ENCODE results near the gene PDZD8. TPM values are rescaled to one million over a fixed set of nuclear protein-coding genes. Genes with fewer than 3 reads are reported as not detected.

PDZD8 gene
- total and polyA plus RNA-seq, 2 donors (not counting 3 experiments of a cell fraction or from before 2014, with no cell fraction given) = 5.9 to 22.6 TPM

DNA sequence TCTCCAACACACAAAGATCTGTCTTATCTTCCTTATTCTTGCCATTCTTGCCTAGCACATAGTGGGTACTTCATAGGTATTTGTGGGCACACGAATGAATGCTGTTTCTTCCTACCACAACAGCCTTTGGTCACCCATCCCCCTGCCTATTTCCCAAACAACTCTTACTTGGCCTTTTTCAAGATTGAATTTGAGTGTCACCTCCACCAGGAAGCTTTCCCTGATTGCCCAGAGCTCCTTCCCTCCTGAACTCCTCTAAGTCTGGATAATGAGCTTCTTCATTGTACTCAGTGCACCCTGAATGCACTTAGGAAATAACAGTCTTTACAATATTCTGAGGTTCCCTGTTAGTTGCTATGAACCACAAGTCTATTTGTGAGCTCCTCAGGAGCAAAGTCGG is 11.6 kb upstream of the PDZD8 start:
- H3K4me2 ChIP-seq (ENCODE audit: insufficient read depth, low read length) = no peak overlapping the region
- no peak for DNase-seq (ENCODE audit: low read depth, low spot score)
- TF ChIP-seq EZH2 (IDR thresholded peaks at IDR 0.05; ENCODE audit: borderline replicate concordance, low read depth, low read length, severe bottlenecking) (no peak), FOS (IDR thresholded peaks at IDR 0.05; ENCODE audit: borderline replicate concordance, insufficient read depth, low read length) (no peak), GATA2 (IDR thresholded peaks at IDR 0.05; ENCODE audit: insufficient read depth, insufficient read length, low read depth, low read length) (no peak), POLR2AphosphoS5 (IDR thresholded peaks at IDR 0.05; ENCODE audit: insufficient read depth, low read depth, low read length) (no peak), JUN (IDR thresholded peaks at IDR 0.05; ENCODE audit: borderline replicate concordance, insufficient read depth, insufficient read length, low read depth) (no peak), MYC (IDR thresholded peaks at IDR 0.05; ENCODE audit: low read depth, low read length) (no peak), POLR2A (IDR thresholded peaks at IDR 0.05; ENCODE audit: low read depth, low read length) (no peak)
- TF ChIP-seq, protein P1, sequence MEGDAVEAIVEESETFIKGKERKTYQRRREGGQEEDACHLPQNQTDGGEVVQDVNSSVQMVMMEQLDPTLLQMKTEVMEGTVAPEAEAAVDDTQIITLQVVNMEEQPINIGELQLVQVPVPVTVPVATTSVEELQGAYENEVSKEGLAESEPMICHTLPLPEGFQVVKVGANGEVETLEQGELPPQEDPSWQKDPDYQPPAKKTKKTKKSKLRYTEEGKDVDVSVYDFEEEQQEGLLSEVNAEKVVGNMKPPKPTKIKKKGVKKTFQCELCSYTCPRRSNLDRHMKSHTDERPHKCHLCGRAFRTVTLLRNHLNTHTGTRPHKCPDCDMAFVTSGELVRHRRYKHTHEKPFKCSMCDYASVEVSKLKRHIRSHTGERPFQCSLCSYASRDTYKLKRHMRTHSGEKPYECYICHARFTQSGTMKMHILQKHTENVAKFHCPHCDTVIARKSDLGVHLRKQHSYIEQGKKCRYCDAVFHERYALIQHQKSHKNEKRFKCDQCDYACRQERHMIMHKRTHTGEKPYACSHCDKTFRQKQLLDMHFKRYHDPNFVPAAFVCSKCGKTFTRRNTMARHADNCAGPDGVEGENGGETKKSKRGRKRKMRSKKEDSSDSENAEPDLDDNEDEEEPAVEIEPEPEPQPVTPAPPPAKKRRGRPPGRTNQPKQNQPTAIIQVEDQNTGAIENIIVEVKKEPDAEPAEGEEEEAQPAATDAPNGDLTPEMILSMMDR (IDR thresholded peaks at IDR 0.05; ENCODE audit: extremely low read depth in 1 of 2, insufficient read depth in 1 of 2, low read depth in 1 of 2, low read length in 2 of 2) = no peak
- TF ChIP-seq, protein P2, sequence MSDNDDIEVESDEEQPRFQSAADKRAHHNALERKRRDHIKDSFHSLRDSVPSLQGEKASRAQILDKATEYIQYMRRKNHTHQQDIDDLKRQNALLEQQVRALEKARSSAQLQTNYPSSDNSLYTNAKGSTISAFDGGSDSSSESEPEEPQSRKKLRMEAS (IDR thresholded peaks at IDR 0.05; ENCODE audit: insufficient read depth, insufficient read length) = no peak
- ChIA-PET POLR2A (no interaction called here), CTCF (no interaction called here)
- no peak overlapping the region for H3K4me3 ChIP-seq (replicated peaks in 1 of 3; ENCODE audit: insufficient read depth in 1 of 3, low read depth in 1 of 3, low read length in 3 of 3)
- FAIRE-seq = no peak
- no peaks in the 10 kb centered on the region for H3K9me1 ChIP-seq (replicated peaks; ENCODE audit: control insufficient read depth, extremely low read depth, insufficient read depth, low read length)
- BruUV-seq (replicated peaks) = no TSS peak
- H3K36me3 ChIP-seq (ENCODE audit: control insufficient read depth in 2 of 2, extremely low read depth in 1 of 2, insufficient read depth in 2 of 2, low read length in 2 of 2) = no peaks in the 10 kb centered on the region
- no peak overlapping the region for H3K27ac ChIP-seq (ENCODE audit: insufficient read depth, low read depth, low read length)
- dilution Hi-C loops (cut with MboI; ENCODE audit: extremely low pct_ligation_motif_present, low sequenced_read_pairs) = no loop called here
- H3K4me1 ChIP-seq (ENCODE audit: control insufficient read depth, extremely low read depth, insufficient read depth, low read length) = no peaks in the 10 kb centered on the region
- H4K20me1 ChIP-seq (replicated peaks; ENCODE audit: control insufficient read depth, extremely low read depth, insufficient read depth, low read length) = no peaks in the 10 kb centered on the region
- no peaks in the 10 kb centered on the region for H3K9me3 ChIP-seq (replicated peaks; ENCODE audit: control insufficient read depth, insufficient read depth, low read length)
- H3K9ac ChIP-seq (replicated peaks; ENCODE audit: extremely low read depth, insufficient read depth, low read length) = no peak overlapping the region
- H3K79me2 ChIP-seq (ENCODE audit: control insufficient read depth, insufficient read depth, low read length) = no peaks in the 10 kb centered on the region
- peaks cover 13 to 26% of the 10 kb centered on the region in 2 experiments for H3K27me3 ChIP-seq (ENCODE audit: control insufficient read depth in 2 of 2, insufficient read depth in 2 of 2, low read length in 2 of 2)
- intact Hi-C loops (cut with micrococcal nuclease) = no loop called here
- no peak overlapping the region for H2AFZ ChIP-seq (ENCODE audit: low read depth, low read length)
